HepG2 (cell line): ENCODE results near the gene NEK11.

Experiments used
- EP300 ChIP-seq, 3 experiments: sonication (generic) in 1 of 3; formaldehyde crosslinking in 1 of 3; IDR thresholded peaks; 2 replicates each; pipeline versions ENCODE4 v1.5.1 to v1.6.1; 2011 to 2020; ENCODE audit warnings: low read depth in 2 of 3, low read length in 2 of 3, borderline replicate concordance in 1 of 3, improper control_type of control experiment in 1 of 3, mild to moderate bottlenecking in 1 of 3, missing genetic modification reagents in 1 of 3, moderate library complexity in 1 of 3
- GATAD2A ChIP-seq: IDR thresholded peaks from 2 replicates; pipeline ENCODE4 v1.6.1; 2016
- HHEX ChIP-seq: IDR thresholded peaks from 2 replicates; pipeline ENCODE4 v1.6.1; 2016; ENCODE audit warnings: control low read depth
- HNRNPH1 ChIP-seq: fragments of 200-400 bp; formaldehyde crosslinking; optimal IDR thresholded peaks from 2 replicates; pipeline ENCODE3; 2017; ENCODE audit warnings: mild to moderate bottlenecking, low read depth, low read length
- NR1H2 ChIP-seq: sonication (generic); formaldehyde crosslinking; IDR thresholded peaks from 2 replicates; pipeline ENCODE4 v1.8.1; 2022; ENCODE audit warnings: low read depth, missing genetic modification reagents, borderline replicate concordance
- SRF ChIP-seq: IDR thresholded peaks from 2 replicates; pipeline ENCODE4 v1.6.1; 2011; ENCODE audit warnings: mild to moderate bottlenecking, low read depth, low read length, moderate library complexity
- ZFX ChIP-seq: sonication (generic); formaldehyde crosslinking; IDR thresholded peaks from 2 replicates; pipeline ENCODE4 v1.4.0; 2020; ENCODE audit warnings: mild to moderate bottlenecking, low read depth, missing genetic modification reagents, moderate library complexity
- ZNF557 ChIP-seq: sonication (generic); formaldehyde crosslinking; IDR thresholded peaks from 2 replicates; pipeline ENCODE4 v1.4.0; 2020; ENCODE audit warnings: missing genetic modification reagents
- TF ChIP-seq, protein P1 (sequence below): sonication (generic); IDR thresholded peaks from 2 replicates; pipeline ENCODE4 v1.6.1; 2016; ENCODE audit warnings: low read depth, borderline replicate concordance

DNA sequence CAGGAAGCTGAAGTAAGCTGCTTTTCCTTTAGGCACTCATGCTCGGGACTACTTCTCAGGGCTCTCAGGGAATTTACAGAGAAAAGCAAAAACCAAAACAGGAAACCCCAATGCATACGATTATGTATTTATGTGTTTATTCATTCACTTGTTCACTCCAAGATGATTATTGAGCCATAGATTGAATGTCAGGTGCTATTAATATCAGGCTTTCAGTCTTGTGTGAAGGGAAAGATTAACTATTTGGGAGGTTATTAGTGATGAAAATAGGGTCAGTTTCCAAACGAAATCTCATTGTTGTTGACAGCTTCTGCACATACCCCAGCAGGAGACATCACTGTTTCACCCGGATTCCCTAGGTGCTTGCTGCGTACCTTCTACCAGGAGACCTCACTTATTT lies 135.8 kb downstream of the NEK11 start:
- TF ChIP-seq, protein P1, sequence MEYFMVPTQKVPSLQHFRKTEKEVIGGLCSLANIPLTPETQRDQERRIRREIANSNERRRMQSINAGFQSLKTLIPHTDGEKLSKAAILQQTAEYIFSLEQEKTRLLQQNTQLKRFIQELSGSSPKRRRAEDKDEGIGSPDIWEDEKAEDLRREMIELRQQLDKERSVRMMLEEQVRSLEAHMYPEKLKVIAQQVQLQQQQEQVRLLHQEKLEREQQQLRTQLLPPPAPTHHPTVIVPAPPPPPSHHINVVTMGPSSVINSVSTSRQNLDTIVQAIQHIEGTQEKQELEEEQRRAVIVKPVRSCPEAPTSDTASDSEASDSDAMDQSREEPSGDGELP, result no peak
- TF ChIP-seq SRF, result no peak
- TF ChIP-seq ZNF557 (CRISPR knock-in tag), result no peak
- no peak for TF ChIP-seq GATAD2A (CRISPR knock-in tag)
- TF ChIP-seq HNRNPH1, result no peak
- no peak for TF ChIP-seq HHEX (CRISPR knock-in tag)
- no peak for TF ChIP-seq EP300 (IDR thresholded peaks at IDR 0.05; ENCODE audit: low read depth in 2 of 2, low read length in 2 of 2)
- no peak for TF ChIP-seq EP300 (CRISPR knock-in tag; IDR thresholded peaks at IDR 0.05; ENCODE audit: borderline replicate concordance)
- no peak for TF ChIP-seq ZFX (CRISPR knock-in tag)
- no peak for TF ChIP-seq NR1H2 (CRISPR knock-in tag)
